CD4-positive, alpha-beta memory T cell (primary cell): ENCODE measurements around the gene SOX14. TPM values are rescaled to one million over a fixed set of nuclear protein-coding genes. Genes with fewer than 3 reads are reported as not detected.
A peak's percentile ranks its signal among the peaks of the same experiment; 100 is the strongest.

Experiments
- CTCF ChIA-PET: fragments of 350-600 bp; sonication (Branson Sonifier 250); formaldehyde crosslinking; loops from one replicate; lab custom pipeline; 2021; ENCODE audit warnings: inconsistent platforms; ENCODE audit not compliant: partially characterized antibody; lab: Charles Lee
- POLR2A ChIA-PET: fragments of 350-600 bp; sonication (Branson Sonifier 250); formaldehyde crosslinking; loops from one replicate; lab custom pipeline; 2021; ENCODE audit not compliant: partially characterized antibody; lab: Charles Lee
- DNase-seq, 5 donors: peaks; one replicate each; pipeline versions ENCODE4 v3.0.0 to v3.0.0-alpha.2; 2020 to 2022; ENCODE audit warnings: mixed read lengths in 1 of 5
- H3K27ac ChIP-seq: one replicate; pipeline ENCODE4 v1.7.0; 2013; ENCODE audit warnings: low read depth, low read length
- H3K27me3 ChIP-seq: 2 replicates; pipeline ENCODE4 v1.7.0; 2013; ENCODE audit warnings: mild to moderate bottlenecking, low read length, moderate library complexity; ENCODE audit not compliant: insufficient read depth
- H3K36me3 ChIP-seq: 2 replicates; pipeline ENCODE4 v1.7.0; 2013; ENCODE audit warnings: mild to moderate bottlenecking, low read length, moderate library complexity; ENCODE audit not compliant: insufficient read depth
- H3K4me1 ChIP-seq: 2 replicates; pipeline ENCODE4 v1.7.0; 2013; ENCODE audit warnings: mild to moderate bottlenecking, low read length, moderate library complexity; ENCODE audit not compliant: insufficient read depth
- H3K4me3 ChIP-seq, 2 donors: one replicate each; pipeline ENCODE4 v1.7.0; 2013; ENCODE audit warnings: low read length in 2 of 2, mild to moderate bottlenecking in 1 of 2
- H3K9me3 ChIP-seq, 2 donors: one replicate each; pipeline ENCODE4 v1.7.0; 2013; ENCODE audit warnings: low read length in 2 of 2, control low read depth in 1 of 2; ENCODE audit not compliant: control insufficient read depth in 1 of 2
- H3K27ac Mint-ChIP-seq, 7 donors: one replicate each; pipeline ENCODE4 v1.8.0; 2020 to 2021; ENCODE audit warnings: mixed read lengths in 7 of 7, mild to moderate bottlenecking in 6 of 7, inconsistent platforms in 3 of 7, moderate library complexity in 3 of 7
- H3K27me3 Mint-ChIP-seq, 2 donors: one replicate each; pipeline ENCODE4 v1.8.0; 2020 to 2021; ENCODE audit warnings: mixed read lengths in 2 of 2
- H3K36me3 Mint-ChIP-seq, 2 donors: one replicate each; pipeline ENCODE4 v1.8.0; 2020 to 2021; ENCODE audit warnings: mixed read lengths in 2 of 2, inconsistent platforms in 1 of 2, mild to moderate bottlenecking in 1 of 2
- H3K4me1 Mint-ChIP-seq, 4 donors: one replicate each; pipeline ENCODE4 v1.8.0; 2020 to 2021; ENCODE audit warnings: mixed read lengths in 4 of 4, mild to moderate bottlenecking in 1 of 4
- H3K4me3 Mint-ChIP-seq, 8 donors: one replicate each; pipeline ENCODE4 v1.8.0; 2020 to 2021; ENCODE audit warnings: mixed read lengths in 8 of 8, mild to moderate bottlenecking in 7 of 8, moderate library complexity in 6 of 8, inconsistent platforms in 3 of 8
- H3K9me3 Mint-ChIP-seq, 8 donors: one replicate each; pipeline ENCODE4 v1.8.0; 2020 to 2021; ENCODE audit warnings: mixed read lengths in 8 of 8, mild to moderate bottlenecking in 5 of 8, inconsistent platforms in 3 of 8, moderate library complexity in 1 of 8
- intact Hi-C: fragments of 100-400 bp; cut with micrococcal nuclease; formaldehyde crosslinking; loops from one replicate; pipeline ENCODE4 v1.15.1; 2023
- polyA plus RNA-seq, 2 donors: library from polyadenylated mRNA; unstranded; fragments of 300-500 nt; fragmentation: Illumina TruSeq; gene quantifications; one replicate each; pipeline ENCODE4 v1.2.3, GENCODE V29; 2021
- total RNA-seq, 2 experiments: library from RNA; stranded (reverse); gene quantifications; one replicate each; pipeline ENCODE4 v1.2.3, GENCODE V29; 2021

SOX14 gene
- total and polyA plus RNA-seq, 4 experiments from 2014 or later = not detected

DNA sequence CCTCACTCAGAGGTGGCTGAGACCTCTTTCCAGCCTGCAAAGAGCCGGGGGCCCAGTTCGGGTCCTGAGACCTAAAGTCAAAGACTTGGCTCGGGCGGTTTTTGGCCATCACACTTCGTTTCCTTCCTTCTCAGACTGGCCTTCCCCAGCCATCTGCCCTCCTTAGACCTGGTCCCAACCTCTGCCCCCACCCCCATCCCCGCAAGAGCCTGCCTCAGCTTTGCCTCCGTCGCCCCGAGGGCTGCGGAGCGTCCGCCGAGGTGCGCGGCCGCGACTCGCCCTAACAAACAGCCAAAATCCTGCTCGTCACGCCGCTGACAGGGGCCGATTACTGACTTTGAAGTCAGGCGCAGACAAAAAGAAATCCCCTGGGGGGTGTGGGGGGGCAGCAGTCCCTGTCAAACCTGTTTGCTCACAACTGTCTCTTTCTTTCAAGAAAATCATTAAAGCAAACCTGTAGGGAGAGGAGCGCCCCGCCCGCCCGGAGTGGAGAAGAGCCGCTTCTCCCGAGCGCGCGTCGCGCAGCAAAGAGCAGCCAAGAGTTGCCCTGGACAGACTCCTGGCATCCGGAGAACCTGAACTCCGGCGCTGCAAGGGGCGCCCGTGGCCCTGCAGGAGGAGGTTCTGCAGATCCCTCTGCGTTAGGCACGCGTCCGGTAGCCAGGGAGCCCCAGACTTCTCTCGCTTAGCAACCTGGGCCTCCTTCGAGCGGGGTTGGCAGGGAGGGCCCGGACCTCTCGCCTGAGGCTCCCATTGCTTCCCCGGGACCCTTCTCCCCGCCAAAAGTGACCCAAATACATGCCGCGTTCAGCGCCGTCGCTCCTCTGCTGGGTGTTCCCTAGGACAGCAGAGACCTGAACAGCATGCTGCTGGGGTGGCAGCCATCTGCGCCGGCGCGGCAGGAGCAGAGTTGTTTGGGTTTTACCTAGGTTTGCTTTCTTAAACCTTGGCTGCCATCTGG lies 4.5 kb downstream of the SOX14 start:
- H3K4me1 ChIP-seq = peaks cover 8% of the 10 kb centered on the region
- H3K4me3 Mint-ChIP-seq = peak overlapping the region in 2 of 8 donors; percentile 34 to 50
- H3K4me3 ChIP-seq = no peak overlapping the region
- H3K9me3 Mint-ChIP-seq = peaks cover 0 to 6% (median 0%) of the 10 kb centered on the region in 8 donors
- H3K36me3 ChIP-seq = no peaks in the 10 kb centered on the region
- H3K4me1 Mint-ChIP-seq = peaks cover 4 to 21% (median 9%) of the 10 kb centered on the region in 4 donors
- H3K9me3 ChIP-seq = no peaks in the 10 kb centered on the region
- no peak overlapping the region for H3K27ac ChIP-seq
- DNase-seq = no peak
- peaks cover 30% of the 10 kb centered on the region for H3K27me3 ChIP-seq
- intact Hi-C loops = no loop called here
- H3K27ac Mint-ChIP-seq = no peak overlapping the region
- peaks cover 34 to 61% of the 10 kb centered on the region in 2 donors for H3K27me3 Mint-ChIP-seq
- ChIA-PET CTCF (no interaction called here), POLR2A (no interaction called here)
- no peaks in the 10 kb centered on the region for H3K36me3 Mint-ChIP-seq

DNA sequence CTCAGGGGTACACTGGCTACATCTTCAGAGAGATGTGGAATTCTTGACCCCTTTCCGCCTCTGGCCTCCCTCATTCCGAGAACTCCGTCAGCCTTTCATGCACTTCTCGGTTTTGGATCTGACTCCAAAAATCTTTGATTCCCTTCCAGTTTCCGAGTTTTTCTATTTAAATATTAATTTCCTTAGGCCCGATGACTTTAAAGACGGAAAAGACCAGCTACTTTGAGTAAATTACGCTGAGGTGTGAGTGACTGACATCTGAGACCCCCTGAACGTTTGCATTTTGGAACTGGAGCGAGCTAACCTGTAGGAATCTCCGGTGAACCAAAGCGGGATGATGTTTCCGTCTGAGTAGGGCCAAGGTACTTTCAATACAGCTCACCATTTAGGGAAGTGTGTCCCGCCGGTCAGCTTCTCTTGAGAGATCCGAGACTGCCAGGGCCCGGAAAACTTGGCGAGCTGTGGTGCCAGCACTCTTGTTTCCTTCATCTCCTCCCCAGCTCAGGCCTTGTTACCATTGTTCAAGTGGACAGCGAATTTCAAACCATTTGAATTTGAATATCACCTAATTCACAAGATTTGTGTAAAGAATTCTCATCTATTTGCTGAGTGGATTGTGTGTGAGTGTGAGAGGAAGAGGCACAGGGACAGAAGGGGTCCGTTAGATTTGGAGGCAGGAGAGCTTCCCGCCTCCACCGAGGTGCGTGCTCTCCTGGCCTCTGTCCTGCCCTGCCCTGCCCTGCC lies 5.4 kb downstream of the SOX14 start:
- no peak for DNase-seq
- no peaks in the 10 kb centered on the region for H3K9me3 ChIP-seq
- Mint-ChIP-seq H3K36me3 (no peaks in the 10 kb centered on the region), H3K27me3 (peaks cover 33 to 62% of the 10 kb centered on the region in 2 donors), H3K4me3 (peak overlapping the region in 2 of 8 donors; percentile 65 to 66), H3K4me1 (peaks cover 4 to 21% (median 9%) of the 10 kb centered on the region in 4 donors), H3K9me3 (peaks cover 0 to 6% (median 0%) of the 10 kb centered on the region in 8 donors), H3K27ac (no peak overlapping the region)
- CTCF ChIA-PET = no interaction called here
- H3K36me3 ChIP-seq = no peaks in the 10 kb centered on the region
- peaks cover 34% of the 10 kb centered on the region for H3K27me3 ChIP-seq
- no peak overlapping the region for H3K4me3 ChIP-seq
- no peak overlapping the region for H3K27ac ChIP-seq
- peaks cover 8% of the 10 kb centered on the region for H3K4me1 ChIP-seq
- intact Hi-C loops = no loop called here
- POLR2A ChIA-PET = no interaction called here

DNA sequence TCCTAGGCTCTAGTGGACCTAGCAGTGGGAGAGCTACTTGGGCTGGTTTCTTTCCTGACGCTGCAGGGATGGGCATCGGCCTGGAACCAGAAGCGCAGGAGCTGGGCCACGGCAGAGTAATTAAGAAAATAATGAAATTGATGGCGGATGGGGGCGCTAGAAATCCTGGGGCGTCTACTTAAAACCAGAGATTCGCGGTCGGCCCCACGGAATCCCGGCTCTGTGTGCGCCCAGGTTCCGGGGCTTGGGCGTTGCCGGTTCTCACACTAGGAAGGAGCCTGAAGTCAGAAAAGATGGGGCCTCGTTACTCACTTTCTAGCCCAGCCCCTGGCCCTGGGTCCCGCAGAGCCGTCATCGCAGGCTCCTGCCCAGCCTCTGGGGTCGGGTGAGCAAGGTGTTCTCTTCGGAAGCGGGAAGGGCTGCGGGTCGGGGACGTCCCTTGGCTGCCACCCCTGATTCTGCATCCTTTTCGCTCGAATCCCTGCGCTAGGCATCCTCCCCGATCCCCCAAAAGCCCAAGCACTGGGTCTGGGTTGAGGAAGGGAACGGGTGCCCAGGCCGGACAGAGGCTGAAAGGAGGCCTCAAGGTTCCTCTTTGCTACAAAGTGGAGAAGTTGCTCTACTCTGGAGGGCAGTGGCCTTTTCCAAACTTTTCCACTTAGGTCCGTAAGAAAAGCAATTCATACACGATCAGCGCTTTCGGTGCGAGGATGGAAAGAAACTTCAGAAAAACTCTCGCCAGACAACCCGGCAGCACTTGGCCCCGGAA lies 6.1 kb downstream of the SOX14 start:
- H3K27ac ChIP-seq = no peak overlapping the region
- intact Hi-C loops = no loop called here
- no peak overlapping the region for H3K4me3 ChIP-seq
- peaks cover 34% of the 10 kb centered on the region for H3K27me3 ChIP-seq
- peaks cover 8% of the 10 kb centered on the region for H3K4me1 ChIP-seq
- Mint-ChIP-seq H3K9me3 (peaks cover 0 to 6% (median 0%) of the 10 kb centered on the region in 8 donors), H3K36me3 (no peaks in the 10 kb centered on the region), H3K4me3 (peak overlapping the region in 3 of 8 donors; percentile 35 to 66 (median 65)), H3K27ac (no peak overlapping the region), H3K27me3 (peaks cover 40 to 61% of the 10 kb centered on the region in 2 donors), H3K4me1 (peaks cover 4 to 21% (median 9%) of the 10 kb centered on the region in 4 donors)
- no peak for DNase-seq
- ChIA-PET CTCF (no interaction called here), POLR2A (no interaction called here)
- no peaks in the 10 kb centered on the region for H3K9me3 ChIP-seq
- H3K36me3 ChIP-seq = no peaks in the 10 kb centered on the region

DNA sequence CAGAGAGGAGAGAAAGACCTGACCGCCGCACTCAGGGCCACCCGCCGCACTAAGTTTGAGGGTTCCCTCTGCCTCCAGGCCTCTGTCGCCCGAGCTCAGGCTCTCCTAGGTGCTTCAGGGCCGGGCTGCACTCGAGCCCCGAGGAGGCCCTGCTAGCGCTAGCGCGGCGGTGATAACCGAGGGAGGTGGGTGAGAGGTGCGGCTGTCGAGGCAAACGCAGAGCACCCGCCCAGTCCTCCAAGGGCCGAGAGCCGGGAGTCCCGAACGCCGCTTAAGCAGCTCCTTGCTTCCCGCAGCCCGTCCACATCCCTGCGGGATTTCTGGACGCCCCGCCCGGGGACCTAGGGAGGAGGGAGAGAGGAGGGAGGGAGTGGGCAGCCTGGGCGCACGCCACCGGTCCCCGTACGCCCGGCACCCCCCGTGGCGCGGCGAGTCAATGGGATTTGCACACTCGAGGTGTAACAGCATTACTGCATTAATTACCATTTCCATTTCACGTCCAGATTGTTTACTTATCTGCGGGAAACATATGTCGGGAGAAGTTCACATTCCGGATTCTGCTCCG lies 6.8 kb downstream of the SOX14 start:
- intact Hi-C loops = no loop called here
- Histone ChIP-seq H3K27me3 (peaks cover 34% of the 10 kb centered on the region), H3K27ac (no peak overlapping the region), H3K36me3 (no peaks in the 10 kb centered on the region), H3K9me3 (no peaks in the 10 kb centered on the region), H3K4me1 (peaks cover 8% of the 10 kb centered on the region), H3K4me3 (no peak overlapping the region)
- Mint-ChIP-seq H3K4me1 (peaks cover 4 to 16% (median 9%) of the 10 kb centered on the region in 4 donors), H3K9me3 (peaks cover 0 to 4% (median 0%) of the 10 kb centered on the region in 8 donors), H3K4me3 (peak overlapping the region in 2 of 8 donors; percentile 59 to 68), H3K27ac (no peak overlapping the region), H3K27me3 (peaks cover 36 to 55% of the 10 kb centered on the region in 2 donors), H3K36me3 (no peaks in the 10 kb centered on the region)
- CTCF ChIA-PET = no interaction called here
- POLR2A ChIA-PET = no interaction called here
- no peak for DNase-seq

DNA sequence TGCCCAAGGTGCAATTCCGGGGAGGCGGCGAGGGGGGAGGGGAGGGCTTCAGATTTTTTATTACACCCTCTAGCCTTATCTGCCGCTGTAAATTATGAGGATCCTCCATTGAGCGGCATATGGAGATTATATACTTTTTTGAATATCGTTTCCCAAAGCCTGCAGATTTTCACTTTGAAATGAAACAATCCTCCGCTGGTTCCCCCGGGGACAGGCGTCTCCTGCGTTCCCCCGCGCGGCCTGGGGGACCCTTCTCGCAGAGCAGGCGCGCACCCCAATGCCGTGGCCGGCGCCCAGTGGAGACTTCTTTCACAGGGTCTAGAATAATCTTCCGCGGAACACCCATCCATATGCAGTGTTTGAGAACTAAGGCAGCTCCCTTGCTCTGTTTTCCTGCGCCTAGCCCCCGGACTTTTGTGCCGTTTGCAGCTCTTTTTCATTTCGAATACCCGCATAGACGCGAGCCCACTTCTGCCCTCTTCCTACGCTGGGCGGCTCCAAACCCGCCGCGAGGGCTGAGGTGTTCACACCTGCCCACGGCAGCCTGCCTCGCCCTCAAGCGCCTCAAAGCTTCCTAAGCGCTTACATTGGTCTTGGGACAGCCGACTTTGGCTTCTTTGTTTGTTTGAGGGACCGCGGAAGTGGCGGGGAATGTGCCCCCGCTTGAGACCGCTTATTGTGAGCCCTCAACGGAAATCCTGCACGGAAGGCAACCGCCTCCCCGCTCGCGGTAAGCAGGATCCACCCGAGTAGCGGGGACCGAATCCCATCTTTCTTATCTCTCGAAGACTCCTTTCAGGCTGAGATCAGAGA lies 7.5 kb downstream of the SOX14 start:
- CTCF ChIA-PET = no interaction called here
- DNase-seq = no peak
- H3K27ac ChIP-seq = no peak overlapping the region
- Mint-ChIP-seq H3K27ac (peak overlapping the region in 1 of 7 donors; percentile 65), H3K9me3 (peaks cover 0 to 2% (median 0%) of the 10 kb centered on the region in 8 donors), H3K4me1 (peaks cover 4 to 13% (median 9%) of the 10 kb centered on the region in 4 donors), H3K4me3 (peak overlapping the region in 6 of 8 donors; percentile 8 to 68 (median 52)), H3K36me3 (no peaks in the 10 kb centered on the region), H3K27me3 (peaks cover 31 to 48% of the 10 kb centered on the region in 2 donors)
- POLR2A ChIA-PET = no interaction called here
- H3K4me1 ChIP-seq = peaks cover 8% of the 10 kb centered on the region
- H3K9me3 ChIP-seq = no peaks in the 10 kb centered on the region
- H3K27me3 ChIP-seq = peaks cover 32% of the 10 kb centered on the region
- H3K4me3 ChIP-seq = no peak overlapping the region
- H3K36me3 ChIP-seq = no peaks in the 10 kb centered on the region
- intact Hi-C loops = no loop called here

DNA sequence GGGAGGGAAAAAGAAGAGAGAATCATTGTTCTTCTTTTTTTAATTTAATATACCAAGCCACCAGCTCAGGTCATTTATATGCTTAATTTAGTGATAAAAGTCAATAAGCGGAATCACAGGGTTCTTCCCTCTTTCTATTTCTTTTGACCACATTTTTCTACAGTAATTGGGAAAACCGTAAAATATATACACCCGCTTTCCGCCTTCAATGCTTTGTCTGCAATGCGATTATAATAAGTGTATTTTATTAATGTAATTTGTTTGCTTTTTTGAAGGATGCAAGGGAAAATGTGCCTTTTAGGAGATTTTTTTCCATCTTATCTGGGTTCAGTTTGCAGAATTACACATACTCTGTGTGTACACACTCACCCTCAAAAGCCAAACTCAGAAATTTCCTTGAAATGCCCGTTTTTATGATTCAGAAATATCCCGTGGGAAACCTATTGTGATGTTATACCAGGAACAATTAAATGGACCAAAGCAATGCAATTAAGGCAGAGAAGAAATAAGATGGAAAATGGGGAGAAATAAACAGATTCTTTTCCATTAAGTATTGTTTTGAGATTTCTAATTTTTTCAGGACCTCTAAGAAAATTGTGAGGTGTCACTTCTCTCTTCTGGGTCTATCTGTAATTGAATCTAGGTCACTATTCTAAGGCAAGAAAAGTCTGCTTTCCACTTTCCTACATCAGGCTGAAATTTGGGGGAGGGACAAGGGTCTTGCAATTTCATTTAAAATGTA lies 8.3 kb downstream of the SOX14 start:
- no peak for DNase-seq
- H3K9me3 Mint-ChIP-seq = peaks cover 0 to 2% (median 0%) of the 10 kb centered on the region in 8 donors
- H3K36me3 Mint-ChIP-seq = no peaks in the 10 kb centered on the region
- ChIA-PET POLR2A (no interaction called here), CTCF (no interaction called here)
- no peak overlapping the region for H3K27ac Mint-ChIP-seq
- peak overlapping the region in 1 of 8 donors; percentile 64 for H3K4me3 Mint-ChIP-seq
- peaks cover 24% of the 10 kb centered on the region for H3K27me3 ChIP-seq
- no peak overlapping the region for H3K27ac ChIP-seq
- intact Hi-C loops = no loop called here
- H3K9me3 ChIP-seq = no peaks in the 10 kb centered on the region
- H3K27me3 Mint-ChIP-seq = peaks cover 30 to 46% of the 10 kb centered on the region in 2 donors
- H3K4me1 ChIP-seq = peaks cover 8% of the 10 kb centered on the region
- H3K36me3 ChIP-seq = no peaks in the 10 kb centered on the region
- H3K4me1 Mint-ChIP-seq = peaks cover 4 to 13% (median 9%) of the 10 kb centered on the region in 4 donors
- H3K4me3 ChIP-seq = no peak overlapping the region
